Neuronal stem cell (in vitro differentiated cells): ENCODE measurements around the gene LMLN. TPM values are rescaled to one million over a fixed set of nuclear protein-coding genes. Genes with fewer than 3 reads are reported as not detected.

Experiments used
- DNase-seq: peaks from one replicate; pipeline ENCODE4 v3.0.0-alpha.2; 2013; ENCODE audit warnings: low spot score
- H2AFZ ChIP-seq: one replicate; pipeline ENCODE4 v1.6.1; 2013; ENCODE audit warnings: mild to moderate bottlenecking, low read length, inconsistent platforms
- H2AK5ac ChIP-seq: 2 replicates; pipeline ENCODE4 v1.6.1; 2013; ENCODE audit warnings: low read depth, mild to moderate bottlenecking, inconsistent platforms, low read length, moderate library complexity, mixed read lengths
- H2BK120ac ChIP-seq: 2 replicates; pipeline ENCODE4 v1.6.1; 2013; ENCODE audit warnings: low read depth, mild to moderate bottlenecking, inconsistent platforms, low read length, moderate library complexity, mixed read lengths
- H2BK12ac ChIP-seq: one replicate; pipeline ENCODE4 v1.6.1; 2013; ENCODE audit warnings: low read length, inconsistent platforms
- H2BK15ac ChIP-seq: 2 replicates; pipeline ENCODE4 v1.6.1; 2013; ENCODE audit warnings: mild to moderate bottlenecking, low read length, inconsistent platforms, mixed read lengths
- H2BK5ac ChIP-seq: one replicate; pipeline ENCODE4 v1.6.1; 2013; ENCODE audit warnings: inconsistent platforms, mild to moderate bottlenecking, low read length, moderate library complexity
- H3K14ac ChIP-seq: one replicate; pipeline ENCODE4 v1.6.1; 2013; ENCODE audit warnings: low read length, inconsistent platforms
- H3K18ac ChIP-seq: 2 replicates; pipeline ENCODE4 v1.6.1; 2013; ENCODE audit warnings: low read length, inconsistent platforms
- H3K23ac ChIP-seq: 2 replicates; pipeline ENCODE4 v1.6.1; 2013; ENCODE audit warnings: low read depth, mild to moderate bottlenecking, mixed read lengths, low read length, inconsistent platforms; ENCODE audit not compliant: poor library complexity
- H3K27ac ChIP-seq: replicated peaks from 3 replicates; pipeline ENCODE4 v1.5.1; 2013; ENCODE audit warnings: low read length, inconsistent platforms
- H3K27me3 ChIP-seq, 3 experiments: 2 replicates each; pipeline ENCODE4 v1.6.1; 2013; ENCODE audit warnings: low read length in 3 of 3, mild to moderate bottlenecking in 2 of 3, inconsistent platforms in 1 of 3, low read depth in 1 of 3, mixed read lengths in 1 of 3, moderate library complexity in 1 of 3; ENCODE audit not compliant: control insufficient read depth in 3 of 3, insufficient read depth in 3 of 3
- H3K36me3 ChIP-seq, 2 donors: replicated peaks in 1 of 2; 2 replicates each; pipeline ENCODE4 v1.6.1; 2013; ENCODE audit warnings: low read length in 2 of 2; ENCODE audit not compliant: control insufficient read depth in 2 of 2, insufficient read depth in 2 of 2
- H3K4ac ChIP-seq: 2 replicates; pipeline ENCODE4 v1.6.1; 2013; ENCODE audit warnings: inconsistent platforms, mild to moderate bottlenecking, low read length, moderate library complexity
- H3K4me1 ChIP-seq, 2 donors: 1 replicate in 1 of 2; 2 replicates in 1 of 2; pipeline ENCODE4 v1.6.1; 2013; ENCODE audit warnings: low read length in 2 of 2, low read depth in 1 of 2; ENCODE audit not compliant: control insufficient read depth in 2 of 2, insufficient read depth in 1 of 2
- H3K4me2 ChIP-seq: one replicate; pipeline ENCODE4 v1.6.1; 2013; ENCODE audit warnings: mild to moderate bottlenecking, low read length, inconsistent platforms; ENCODE audit not compliant: insufficient read depth, poor library complexity, severe bottlenecking
- H3K4me3 ChIP-seq, 2 donors: 2 replicates each; pipeline ENCODE4 v1.5.1; 2013; ENCODE audit warnings: low read length in 2 of 2, mild to moderate bottlenecking in 2 of 2, inconsistent platforms in 1 of 2, moderate library complexity in 1 of 2
- H3K79me1 ChIP-seq: one replicate; pipeline ENCODE4 v1.6.1; 2013; ENCODE audit warnings: low read depth, mild to moderate bottlenecking, inconsistent platforms, low read length, moderate library complexity
- H3K9ac ChIP-seq: one replicate; pipeline ENCODE4 v1.6.1; 2013; ENCODE audit warnings: mild to moderate bottlenecking, low read depth, low read length, inconsistent platforms; ENCODE audit not compliant: poor library complexity
- H3K9me3 ChIP-seq, 2 donors: replicated peaks in 1 of 2; 2 replicates each; pipeline versions ENCODE3 to v1.6.1; 2013; ENCODE audit warnings: low read length in 2 of 2, mild to moderate bottlenecking in 2 of 2, inconsistent platforms in 1 of 2, low read depth in 1 of 2, mixed read lengths in 1 of 2, moderate library complexity in 1 of 2; ENCODE audit not compliant: control insufficient read depth in 2 of 2, insufficient read depth in 1 of 2
- H4K8ac ChIP-seq: one replicate; pipeline ENCODE4 v1.6.1; 2013; ENCODE audit warnings: low read depth, mild to moderate bottlenecking, inconsistent platforms, low read length, moderate library complexity
- H4K91ac ChIP-seq: one replicate; pipeline ENCODE4 v1.6.1; 2013; ENCODE audit warnings: low read length, low read depth, mild to moderate bottlenecking, inconsistent platforms; ENCODE audit not compliant: poor library complexity
- WGBS, 2 donors: extraction: QIAGEN DNeasy Blood & Tissue Kit; methylation state at CpG; one replicate each; pipeline ENCODE4 v1.1.7; 2013; ENCODE audit warnings: missing lambda C conversion rate in 2 of 2, mixed read lengths in 1 of 2; ENCODE audit not compliant: insufficient read length in 2 of 2, insufficient replicate concordance in 1 of 2; ENCODE audit errors: extremely low coverage in 2 of 2; 5-methylcytosine and 5-hydroxymethylcytosine counted together
- small RNA-seq: library from polyadenylated mRNA; stranded (forward); fragments of <200 nt; extraction: miRNeasy Mini kit (QIAGEN cat#:217004); gene quantifications from one replicate; pipeline ENCODE3, GENCODE V24; 2013; ENCODE audit not compliant: insufficient read depth

Gene LMLN

DNA sequence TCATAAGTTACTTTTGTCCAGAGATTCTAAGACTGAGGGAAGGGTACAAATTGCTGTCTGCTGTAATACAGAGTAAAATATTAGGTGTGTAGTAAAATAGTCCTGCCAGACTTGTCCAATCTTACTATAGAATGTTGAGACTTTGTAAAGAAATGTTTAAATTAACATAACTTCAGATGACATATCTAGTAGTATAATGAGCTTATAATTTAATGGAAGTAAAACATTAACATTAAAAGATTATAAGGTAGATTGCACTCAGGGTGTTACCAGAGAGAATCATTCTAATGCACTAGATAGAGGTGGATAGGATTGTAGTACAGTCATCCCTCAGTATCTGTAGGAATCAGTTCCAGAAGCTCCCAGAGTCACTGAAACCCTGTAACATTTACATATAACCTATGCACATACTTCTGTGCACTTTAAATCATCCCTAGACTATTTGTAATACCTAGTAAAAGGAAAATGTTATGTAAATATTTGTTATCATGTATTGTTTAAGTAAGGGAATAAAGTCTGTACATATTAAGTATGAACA lies 130.8 kb downstream of the LMLN start:
- H2AK5ac ChIP-seq, result no peak overlapping the region
- H3K18ac ChIP-seq, result no peak overlapping the region
- H3K4ac ChIP-seq, result no peak overlapping the region
- H3K4me1 ChIP-seq, result no peaks in the 10 kb centered on the region
- H3K14ac ChIP-seq, result no peak overlapping the region
- H2BK12ac ChIP-seq, result no peak overlapping the region
- no peak for DNase-seq
- no peak overlapping the region for H2AFZ ChIP-seq
- no peak overlapping the region for H3K9ac ChIP-seq
- no peak overlapping the region for H4K8ac ChIP-seq
- no peak overlapping the region for H3K4me2 ChIP-seq
- H2BK5ac ChIP-seq, result no peak overlapping the region
- peaks cover 0 to 35% (median 0%) of the 10 kb centered on the region in 3 experiments for H3K27me3 ChIP-seq
- no peaks in the 10 kb centered on the region for H3K36me3 ChIP-seq
- H3K27ac ChIP-seq, result no peak overlapping the region
- no peaks in the 10 kb centered on the region for H3K79me1 ChIP-seq
- no peak overlapping the region for H2BK120ac ChIP-seq
- H3K9me3 ChIP-seq, result no peaks in the 10 kb centered on the region
- H4K91ac ChIP-seq, result no peak overlapping the region
- no peak overlapping the region for H2BK15ac ChIP-seq
- H3K4me3 ChIP-seq, result no peak overlapping the region
- no peak overlapping the region for H3K23ac ChIP-seq

- Histone ChIP-seq H2AK5ac (no peak overlapping the region), H4K91ac (no peak overlapping the region), H3K14ac (no peak overlapping the region), H3K4me3 (no peak overlapping the region), H3K4me1 (no peaks in the 10 kb centered on the region), H2BK15ac (no peak overlapping the region), H3K9ac (no peak overlapping the region), H3K23ac (no peak overlapping the region), H4K8ac (no peak overlapping the region), H3K9me3 (no peaks in the 10 kb centered on the region), H3K4ac (no peak overlapping the region), H2BK12ac (no peak overlapping the region), H2BK120ac (no peak overlapping the region), H3K4me2 (no peak overlapping the region), H3K18ac (no peak overlapping the region), H3K79me1 (no peaks in the 10 kb centered on the region), H3K27me3 (peaks cover 0 to 27% (median 0%) of the 10 kb centered on the region in 3 experiments), H2AFZ (no peak overlapping the region), H3K36me3 (no peaks in the 10 kb centered on the region), H2BK5ac (no peak overlapping the region), H3K27ac (no peak overlapping the region)
- no peak for DNase-seq
- no CpG with 5 or more reads among the region's 3 CpGs for WGBS, 2 donors
These were observed 132.3 kb downstream of the LMLN start for GRCh38 chr3:198092276-198092675.

DNA sequence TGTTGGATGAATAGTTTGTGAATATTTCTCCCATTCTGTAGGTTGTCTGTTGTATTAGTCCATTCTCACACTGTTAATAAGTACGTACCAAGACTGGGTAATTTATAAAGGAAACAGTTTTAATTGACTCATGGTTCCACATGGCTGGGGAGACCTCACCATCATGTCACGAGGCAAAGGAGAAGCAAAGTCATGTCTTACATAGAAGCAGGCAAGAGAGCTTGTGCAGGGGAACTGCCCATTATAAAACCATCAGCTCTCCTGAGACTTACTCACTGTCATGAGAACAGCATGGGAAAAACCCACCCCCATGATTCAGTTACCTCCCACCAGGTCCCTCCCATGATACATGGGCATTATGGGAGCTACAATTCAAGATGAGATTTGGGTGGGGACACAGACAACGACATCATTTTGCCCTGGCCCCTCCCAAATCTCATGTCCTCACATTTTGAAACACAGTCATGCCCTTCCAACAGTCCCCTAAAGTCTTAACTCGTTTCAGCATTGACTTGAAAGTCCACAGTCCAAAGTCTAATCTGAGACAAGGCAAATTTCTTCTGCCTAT lies 133.2 kb downstream of the LMLN start:
- Histone ChIP-seq H4K8ac (no peak overlapping the region), H3K36me3 (no peaks in the 10 kb centered on the region), H4K91ac (no peak overlapping the region), H2BK12ac (no peak overlapping the region), H2AK5ac (no peak overlapping the region), H3K4me1 (no peaks in the 10 kb centered on the region), H3K14ac (no peak overlapping the region), H3K27me3 (peaks cover 0 to 18% (median 0%) of the 10 kb centered on the region in 3 experiments), H2BK15ac (no peak overlapping the region), H3K4me2 (no peak overlapping the region), H3K4me3 (no peak overlapping the region), H2AFZ (no peak overlapping the region), H3K4ac (no peak overlapping the region), H3K27ac (no peak overlapping the region), H3K18ac (no peak overlapping the region), H3K79me1 (no peaks in the 10 kb centered on the region), H3K9me3 (no peaks in the 10 kb centered on the region), H2BK120ac (no peak overlapping the region), H2BK5ac (no peak overlapping the region), H3K23ac (no peak overlapping the region), H3K9ac (no peak overlapping the region)
- WGBS, 2 donors, result no CpG with 5 or more reads among the region's 4 CpGs
- no peak for DNase-seq

Small RNAs within 50 kb of the gene (small RNA-seq; reads per million reads assigned to genes)
- gene RNU6-621P, result not detected
- not detected for gene RNU6-821P
